ENCODE results near the gene CTSV.
"Not testable (repeated sequence)": the region's sequence is repeated elsewhere in the genome, so short reads cannot be mapped to it uniquely, and the experiment has no call there.

CTSV gene

GRCh38 chr9:97038611-97039513 lies at the start of gene CTSV:
Gene CTSV (minus strand): TSS chr9:97039142. CDS start chr9:97038043, 1,099 bp downstream.
- ChIA-PET POLR2A (no interaction called here), CTCF (no interaction called here)

GRCh38 chr9:97087668-97088215 lies 48.8 kb upstream of the CTSV start:
- DNase-seq (ENCODE audit: extremely low spot score); CTCF ChIA-PET; POLR2A ChIA-PET: not testable (repeated sequence)

More at GRCh38 chr9:97038611-97039513, at the start of gene CTSV:
- TF ChIP-seq, protein P1, sequence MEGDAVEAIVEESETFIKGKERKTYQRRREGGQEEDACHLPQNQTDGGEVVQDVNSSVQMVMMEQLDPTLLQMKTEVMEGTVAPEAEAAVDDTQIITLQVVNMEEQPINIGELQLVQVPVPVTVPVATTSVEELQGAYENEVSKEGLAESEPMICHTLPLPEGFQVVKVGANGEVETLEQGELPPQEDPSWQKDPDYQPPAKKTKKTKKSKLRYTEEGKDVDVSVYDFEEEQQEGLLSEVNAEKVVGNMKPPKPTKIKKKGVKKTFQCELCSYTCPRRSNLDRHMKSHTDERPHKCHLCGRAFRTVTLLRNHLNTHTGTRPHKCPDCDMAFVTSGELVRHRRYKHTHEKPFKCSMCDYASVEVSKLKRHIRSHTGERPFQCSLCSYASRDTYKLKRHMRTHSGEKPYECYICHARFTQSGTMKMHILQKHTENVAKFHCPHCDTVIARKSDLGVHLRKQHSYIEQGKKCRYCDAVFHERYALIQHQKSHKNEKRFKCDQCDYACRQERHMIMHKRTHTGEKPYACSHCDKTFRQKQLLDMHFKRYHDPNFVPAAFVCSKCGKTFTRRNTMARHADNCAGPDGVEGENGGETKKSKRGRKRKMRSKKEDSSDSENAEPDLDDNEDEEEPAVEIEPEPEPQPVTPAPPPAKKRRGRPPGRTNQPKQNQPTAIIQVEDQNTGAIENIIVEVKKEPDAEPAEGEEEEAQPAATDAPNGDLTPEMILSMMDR (IDR thresholded peaks at IDR 0.05; ENCODE audit: control extremely low read depth, extremely low read depth, low read depth, missing control alignments) = no peak
- DNase-seq (ENCODE audit: extremely low spot score) = peak; percentile 91

- CTCF ChIA-PET = not testable (repeated sequence)
Observed at GRCh38 chr9:97084562-97084991, 45.6 kb upstream of the CTSV start.

GRCh38 chr9:97078362-97078761 lies 39.4 kb upstream of the CTSV start:
- TF ChIP-seq, protein P1 (IDR thresholded peaks at IDR 0.05; ENCODE audit: control extremely low read depth, extremely low read depth, low read depth, missing control alignments) = no peak
- CTCF ChIA-PET = no interaction called here
- POLR2A ChIA-PET = no interaction called here
- DNase-seq (ENCODE audit: extremely low spot score) = no peak

More at GRCh38 chr9:97084562-97084991, 45.6 kb upstream of the CTSV start:
- DNase-seq (ENCODE audit: extremely low spot score); POLR2A ChIA-PET: not testable (repeated sequence)

DNA sequence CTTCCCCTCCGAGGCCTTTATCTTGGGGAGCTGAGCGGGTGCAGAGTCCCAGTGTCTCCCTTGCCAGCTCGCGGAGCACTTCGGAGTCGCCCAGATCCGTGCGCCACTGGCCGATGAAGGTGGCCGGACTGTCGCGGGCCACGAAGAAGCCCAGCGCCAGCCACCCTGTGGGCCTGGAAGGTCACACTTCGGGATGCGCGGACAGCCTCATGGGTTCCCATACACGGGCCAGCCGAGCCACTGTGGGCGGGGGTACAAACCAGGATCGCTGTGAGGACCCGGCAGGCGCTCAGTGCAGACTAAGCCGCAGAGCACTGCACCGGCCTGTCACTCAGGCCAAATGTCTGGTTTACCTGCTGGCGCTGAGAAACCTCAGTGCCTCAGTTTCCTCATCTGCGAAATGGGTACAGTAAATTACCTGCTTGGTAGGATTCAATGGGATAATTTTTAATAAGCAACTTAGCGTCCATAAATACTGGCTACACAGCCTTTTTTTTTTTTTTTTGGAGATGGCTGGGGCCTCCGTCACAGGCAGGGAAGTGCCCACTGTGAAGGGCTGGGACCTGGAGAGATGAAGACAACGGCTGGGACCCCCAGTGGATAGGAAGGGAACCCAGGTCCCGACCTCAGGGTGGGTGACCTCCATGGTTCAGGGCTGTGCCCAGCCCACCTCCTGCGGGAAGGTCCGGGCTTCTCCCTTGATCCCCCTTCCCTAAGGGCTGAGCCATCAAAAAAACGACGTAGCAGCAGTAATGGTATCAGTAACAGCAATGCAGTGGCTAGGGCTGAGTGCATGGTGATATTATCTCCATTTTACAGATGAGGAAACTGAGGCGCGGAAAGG lies 38.7 kb upstream of the CTSV start:
- POLR2A ChIA-PET = no interaction called here
- no peak for DNase-seq (ENCODE audit: extremely low spot score)
- TF ChIP-seq, protein P1 (IDR thresholded peaks at IDR 0.05; ENCODE audit: control extremely low read depth, extremely low read depth, low read depth, missing control alignments) = no peak
- CTCF ChIA-PET = no interaction called here

DNA sequence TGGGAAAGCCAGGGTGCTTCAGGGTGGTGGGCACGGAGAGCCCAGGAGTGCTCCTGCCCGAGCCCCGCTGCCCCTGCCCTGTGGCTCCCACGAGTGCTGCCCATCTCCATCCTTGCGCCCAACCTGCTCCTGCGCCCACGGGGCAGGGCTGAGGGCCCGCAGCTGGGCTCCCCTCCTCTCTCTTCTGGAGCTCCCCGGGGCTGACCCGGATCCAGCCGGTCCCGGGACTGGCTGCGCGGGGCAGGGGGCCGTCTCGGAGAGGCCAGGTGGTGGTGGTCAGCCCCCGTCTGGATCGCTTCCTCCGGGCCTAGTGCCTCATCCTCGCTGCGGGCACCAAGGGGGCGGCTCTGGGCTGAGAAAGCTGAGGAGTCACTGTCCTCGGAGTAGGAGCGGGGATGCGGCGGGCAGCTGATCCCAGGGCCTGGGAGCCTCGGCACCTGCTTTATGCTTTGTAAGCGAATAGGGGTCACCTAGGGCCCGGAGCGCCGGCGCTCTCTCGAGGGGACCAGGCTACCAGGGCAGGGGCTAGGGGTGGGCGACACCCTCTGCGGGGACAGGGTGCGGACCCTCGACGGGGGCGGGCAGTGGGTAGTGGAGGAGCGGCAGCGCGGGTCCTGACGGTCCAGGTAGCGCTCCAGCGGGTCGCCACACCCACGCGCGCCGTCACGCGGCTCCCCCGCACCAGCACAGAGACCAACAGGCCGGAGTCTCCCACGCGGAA lies 37.9 kb upstream of the CTSV start:
- DNase-seq (ENCODE audit: extremely low spot score); POLR2A ChIA-PET; CTCF ChIA-PET: not testable (repeated sequence)

DNA sequence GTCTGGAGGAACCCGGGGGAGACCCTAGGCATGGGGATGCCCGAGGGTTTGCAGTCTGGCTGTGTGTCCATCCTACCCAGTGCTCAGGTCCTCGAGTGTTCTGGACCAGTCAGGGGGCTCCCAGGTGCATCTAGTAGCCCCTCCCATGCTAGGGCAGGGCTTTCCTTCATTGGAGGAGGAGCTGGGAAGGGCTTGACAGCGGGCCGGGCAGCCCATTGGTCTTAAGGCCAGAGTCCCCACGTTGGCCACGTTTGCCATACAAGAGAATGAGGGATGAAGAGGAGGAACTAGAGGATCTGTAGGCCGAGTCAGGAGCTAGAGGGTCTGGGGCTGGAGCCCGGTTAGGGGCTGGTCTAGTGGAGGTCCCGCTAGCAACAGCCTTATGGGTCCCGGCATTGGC lies 37.3 kb upstream of the CTSV start:
- POLR2A ChIA-PET = no interaction called here
- CTCF ChIA-PET = no interaction called here
- TF ChIP-seq, protein P1 (IDR thresholded peaks at IDR 0.05; ENCODE audit: control extremely low read depth, extremely low read depth, low read depth, missing control alignments) = no peak
- no peak for DNase-seq (ENCODE audit: extremely low spot score)

All from GM10248 (cell line).